ENCODE results near the gene TEX10. TPM values are rescaled to one million over a fixed set of nuclear protein-coding genes. Genes with fewer than 3 reads are reported as not detected.

Gene TEX10
- 29.0 and 34.9 TPM in 2 replicates for total RNA-seq

DNA sequence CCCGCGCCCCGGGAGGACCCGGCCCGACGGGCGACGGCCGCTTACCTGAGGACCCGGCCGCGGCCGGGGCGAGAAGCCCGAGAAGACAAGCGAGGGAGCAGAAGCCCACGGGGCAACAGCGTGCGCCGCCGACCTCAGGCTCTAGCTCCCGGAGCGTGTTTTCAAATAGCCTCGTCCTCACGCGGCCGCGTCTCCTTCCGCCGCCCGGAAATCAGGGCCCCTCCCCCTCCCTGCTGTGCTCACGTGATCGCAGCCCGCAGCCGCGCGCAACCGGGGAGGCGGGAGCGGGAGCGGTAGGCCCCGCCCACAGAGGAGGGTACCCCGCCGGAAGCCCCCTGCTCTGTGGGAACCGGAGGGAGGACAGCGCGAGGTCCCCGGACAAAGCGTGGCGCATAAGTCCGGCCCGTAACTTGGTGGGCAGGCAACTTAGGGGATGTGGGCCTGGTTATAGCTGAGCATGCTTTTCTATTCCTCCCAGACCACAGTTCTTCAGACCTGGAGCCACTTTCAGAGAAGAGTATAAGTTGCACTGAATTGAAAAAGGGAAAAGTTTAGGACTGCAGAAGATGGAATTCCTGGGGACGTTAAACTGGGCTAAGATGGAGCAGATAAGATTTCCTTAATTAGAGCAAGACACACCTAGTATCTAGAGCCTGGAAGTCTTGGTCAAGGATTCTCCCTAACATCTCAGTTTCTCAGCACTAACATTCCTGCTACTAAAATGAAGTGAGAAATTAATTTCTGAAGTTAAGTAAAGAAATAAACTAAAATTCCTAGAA lies at the start of gene TEX10:
TEX10 (minus strand) TSS at position 216 of the 779 bp plus-strand sequence. CDS start 3,579 bp downstream, outside the sequence.

Other genes with a start within 250 kb of the TEX10 start
- 31.8 and 39.2 TPM in 2 replicates for gene MSANTD3, start 74.2 kb upstream of the TEX10 start, total RNA-seq
- 0.21 and 0.34 TPM in 2 replicates for gene TMEFF1, start 120.2 kb upstream of the TEX10 start, total RNA-seq
- 0.34 and 0.43 TPM in 2 replicates for gene CAVIN4, start 225.1 kb upstream of the TEX10 start, total RNA-seq